H1 (cell line): Measurements from ENCODE around the gene CSHL1.
"Not testable (repeated sequence)": the region's sequence is repeated elsewhere in the genome, so short reads cannot be mapped to it uniquely, and the experiment has no call there.

Source experiments
- BRCA1 ChIP-seq: IDR thresholded peaks from 2 replicates; pipeline ENCODE4 v1.6.1; 2012; ENCODE audit warnings: low read depth, low read length, improper control_type of control experiment
- CREB1 ChIP-seq: IDR thresholded peaks from 2 replicates; pipeline ENCODE4 v1.6.1; 2012; ENCODE audit warnings: inconsistent platforms
- CTCF ChIP-seq, 3 experiments: IDR thresholded peaks; 1 replicate in 2 of 3; 2 replicates in 1 of 3; pipeline versions ENCODE4 v1.5.1 to v1.6.1; 2011; ENCODE audit warnings: low read length in 3 of 3, mild to moderate bottlenecking in 3 of 3, inconsistent platforms in 2 of 3, low read depth in 1 of 3, moderate library complexity in 1 of 3; ENCODE audit not compliant: insufficient read depth in 1 of 3; ENCODE audit errors: control extremely low read depth in 1 of 3
- GABPA ChIP-seq: IDR thresholded peaks from 2 replicates; pipeline ENCODE4 v1.6.1; 2011; ENCODE audit warnings: mild to moderate bottlenecking, low read length, moderate library complexity, borderline replicate concordance; ENCODE audit not compliant: insufficient read depth
- POLR2A ChIP-seq, 2 experiments: IDR thresholded peaks; 1 replicate in 1 of 2; 2 replicates in 1 of 2; pipeline ENCODE4 v1.6.1; 2011; ENCODE audit warnings: low read depth in 2 of 2, low read length in 2 of 2, mild to moderate bottlenecking in 2 of 2; ENCODE audit errors: control extremely low read depth in 1 of 2
- RAD21 ChIP-seq, 2 experiments: IDR thresholded peaks in 1 of 2; conservative IDR thresholded peaks in 1 of 2; 2 replicates each; pipeline ENCODE4 v1.6.1; 2011; ENCODE audit warnings: low read depth in 2 of 2, low read length in 2 of 2, improper control_type of control experiment in 1 of 2, inconsistent platforms in 1 of 2, mild to moderate bottlenecking in 1 of 2, moderate library complexity in 1 of 2
- RNF2 ChIP-seq: fragments of 200-900, 300-1000 bp; sonication (generic); IDR thresholded peaks from 2 replicates; pipeline ENCODE4 v1.7.1; 2016; ENCODE audit warnings: borderline replicate concordance, low read depth, mild to moderate bottlenecking, antibody characterized with exemption, low read length; ENCODE audit not compliant: poor library complexity, severe bottlenecking; ENCODE audit errors: missing control alignments
- SIN3A ChIP-seq, 2 experiments: IDR thresholded peaks in 1 of 2; conservative IDR thresholded peaks in 1 of 2; 2 replicates each; pipeline ENCODE4 v1.6.1; 2011 to 2012; ENCODE audit warnings: low read length in 2 of 2, improper control_type of control experiment in 1 of 2, low read depth in 1 of 2, mild to moderate bottlenecking in 1 of 2
- SP1 ChIP-seq: IDR thresholded peaks from 2 replicates; pipeline ENCODE4 v1.6.1; 2011; ENCODE audit warnings: low read depth, low read length
- SP4 ChIP-seq: IDR thresholded peaks from 2 replicates; pipeline ENCODE4 v1.6.1; 2012; ENCODE audit warnings: low read length, inconsistent platforms
- TAF1 ChIP-seq: IDR thresholded peaks from 2 replicates; pipeline ENCODE4 v1.6.1; 2011; ENCODE audit warnings: mild to moderate bottlenecking, low read depth, low read length
- YY1 ChIP-seq: IDR thresholded peaks from 2 replicates; pipeline ENCODE4 v1.6.1; 2011; ENCODE audit warnings: low read depth, mild to moderate bottlenecking, low read length

- TF ChIP-seq CTCF (IDR thresholded peaks at IDR 0.05; ENCODE audit: control extremely low read depth in 1 of 3, insufficient read depth in 1 of 3, low read depth in 1 of 3, low read length in 3 of 3); CREB1; RNF2; POLR2A (IDR thresholded peaks at IDR 0.05; ENCODE audit: control extremely low read depth in 1 of 2, low read depth in 2 of 2, low read length in 2 of 2); TAF1; GABPA; SP4; BRCA1; SP1; SIN3A (conservative IDR thresholded peaks at IDR 0.05 in 1 of 2, IDR thresholded peaks at IDR 0.05 in 1 of 2; ENCODE audit: low read depth in 1 of 2, low read length in 2 of 2); YY1; RAD21 (IDR thresholded peaks at IDR 0.05 in 1 of 2, conservative IDR thresholded peaks at IDR 0.05 in 1 of 2; ENCODE audit: low read depth in 2 of 2, low read length in 2 of 2): not testable (repeated sequence)
Measured at GRCh38 chr17:63874061-63874626, 36.9 kb downstream of the CSHL1 start.
